ENCODE data around the gene NFX1. TPM values are rescaled to one million over a fixed set of nuclear protein-coding genes. Genes with fewer than 3 reads are reported as not detected.

The NFX1 gene
- total RNA-seq, 4 donors from 2014 or later = 44.7 to 65.3 (median 49.8) TPM

DNA sequence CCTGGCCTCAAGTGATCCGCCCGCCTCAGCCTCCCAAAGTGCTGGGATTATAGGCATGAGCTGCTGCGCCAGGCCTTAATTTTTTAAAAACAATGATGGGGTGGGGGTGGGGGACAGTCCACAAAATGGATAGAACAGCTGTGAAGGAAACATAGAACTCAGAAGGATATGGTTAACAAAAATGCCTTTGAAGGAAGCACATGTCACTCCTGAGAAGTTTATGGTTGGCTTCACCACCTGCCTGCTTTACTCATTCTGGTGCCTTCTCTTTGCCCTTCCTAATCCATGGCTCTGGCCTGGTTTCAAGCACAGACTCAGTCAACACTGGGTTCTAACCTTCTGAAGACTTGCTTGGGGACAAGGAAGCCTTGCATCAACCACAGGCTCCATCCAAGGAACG, 36.1 kb upstream of the NFX1 start:
- no peak overlapping the region for H3K27ac ChIP-seq
- H3K36me3 ChIP-seq = peaks cover 54 to 60% of the 10 kb centered on the region in 2 donors
- no peaks in the 10 kb centered on the region for H3K4me1 ChIP-seq
- intact Hi-C loops (cut with DNase I) = no loop called here
- no peaks in the 10 kb centered on the region for H3K9me3 ChIP-seq
- 96 to 97% methylated on average over 4 of the region's 4 CpGs for WGBS, 2 donors
- no peak overlapping the region for H3K4me3 ChIP-seq (replicated peaks in 1 of 3)
- DNase-seq = no peak
- no peaks in the 10 kb centered on the region for H3K27me3 ChIP-seq
- no peak for TF ChIP-seq POLR2A (IDR thresholded peaks at IDR 0.05)
- TF ChIP-seq, protein P1, sequence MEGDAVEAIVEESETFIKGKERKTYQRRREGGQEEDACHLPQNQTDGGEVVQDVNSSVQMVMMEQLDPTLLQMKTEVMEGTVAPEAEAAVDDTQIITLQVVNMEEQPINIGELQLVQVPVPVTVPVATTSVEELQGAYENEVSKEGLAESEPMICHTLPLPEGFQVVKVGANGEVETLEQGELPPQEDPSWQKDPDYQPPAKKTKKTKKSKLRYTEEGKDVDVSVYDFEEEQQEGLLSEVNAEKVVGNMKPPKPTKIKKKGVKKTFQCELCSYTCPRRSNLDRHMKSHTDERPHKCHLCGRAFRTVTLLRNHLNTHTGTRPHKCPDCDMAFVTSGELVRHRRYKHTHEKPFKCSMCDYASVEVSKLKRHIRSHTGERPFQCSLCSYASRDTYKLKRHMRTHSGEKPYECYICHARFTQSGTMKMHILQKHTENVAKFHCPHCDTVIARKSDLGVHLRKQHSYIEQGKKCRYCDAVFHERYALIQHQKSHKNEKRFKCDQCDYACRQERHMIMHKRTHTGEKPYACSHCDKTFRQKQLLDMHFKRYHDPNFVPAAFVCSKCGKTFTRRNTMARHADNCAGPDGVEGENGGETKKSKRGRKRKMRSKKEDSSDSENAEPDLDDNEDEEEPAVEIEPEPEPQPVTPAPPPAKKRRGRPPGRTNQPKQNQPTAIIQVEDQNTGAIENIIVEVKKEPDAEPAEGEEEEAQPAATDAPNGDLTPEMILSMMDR (IDR thresholded peaks at IDR 0.05) = no peak

DNA sequence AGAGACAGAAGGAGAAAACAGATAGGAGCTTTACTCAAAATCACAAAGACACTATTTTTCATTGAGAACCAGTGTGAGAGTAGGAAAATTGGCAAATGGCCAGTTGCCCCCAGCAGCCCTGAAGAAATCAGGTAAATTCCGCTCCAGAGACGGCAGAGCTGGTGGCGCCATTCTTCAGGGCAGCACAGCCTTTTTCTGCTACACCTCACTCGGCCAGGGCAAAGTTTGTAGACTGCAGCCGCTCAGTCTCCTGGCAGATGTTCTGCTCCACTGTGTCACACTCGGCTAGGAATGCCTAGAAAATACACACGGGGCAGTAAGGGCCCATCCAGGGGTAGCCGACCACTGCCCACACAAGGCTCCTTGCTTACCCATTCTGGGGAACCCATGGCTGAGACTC, 35.3 kb upstream of the NFX1 start:
- H3K9me3 ChIP-seq = no peaks in the 10 kb centered on the region
- no peak for TF ChIP-seq POLR2A (IDR thresholded peaks at IDR 0.05)
- TF ChIP-seq, protein P1 (IDR thresholded peaks at IDR 0.05) = no peak
- WGBS, 2 donors = 88 to 90% methylated on average over 8 of the region's 8 CpGs
- H3K36me3 ChIP-seq = peaks cover 61 to 68% of the 10 kb centered on the region in 2 donors
- H3K27me3 ChIP-seq = no peaks in the 10 kb centered on the region
- no peak overlapping the region for H3K27ac ChIP-seq
- intact Hi-C loops (cut with DNase I) = no loop called here
- H3K4me1 ChIP-seq = no peaks in the 10 kb centered on the region
- no peak for DNase-seq
- H3K4me3 ChIP-seq (replicated peaks in 1 of 3) = no peak overlapping the region

GRCh38 chr9:33255471-33255870, 34.8 kb upstream of the NFX1 start:
- Histone ChIP-seq H3K9me3 (no peaks in the 10 kb centered on the region), H3K4me1 (no peaks in the 10 kb centered on the region), H3K36me3 (peaks cover 66 to 71% of the 10 kb centered on the region in 2 donors), H3K4me3 (replicated peaks in 1 of 3) (no peak overlapping the region), H3K27me3 (no peaks in the 10 kb centered on the region), H3K27ac (no peak overlapping the region)
- TF ChIP-seq, protein P1 (IDR thresholded peaks at IDR 0.05) = no peak
- no peak for TF ChIP-seq POLR2A (IDR thresholded peaks at IDR 0.05)
- intact Hi-C loops (cut with DNase I) = no loop called here
- 92 to 94% methylated on average over 4 of the region's 4 CpGs for WGBS, 2 donors
- no peak for DNase-seq

GRCh38 chr9:33256236-33256635, 34.1 kb upstream of the NFX1 start:
- H3K9me3 ChIP-seq = no peaks in the 10 kb centered on the region
- intact Hi-C loops (cut with DNase I) = no loop called here
- no peak overlapping the region for H3K27ac ChIP-seq
- no peak overlapping the region for H3K4me3 ChIP-seq (replicated peaks in 1 of 3)
- H3K27me3 ChIP-seq = no peaks in the 10 kb centered on the region
- peaks cover 73 to 79% of the 10 kb centered on the region in 2 donors for H3K36me3 ChIP-seq
- no peak for DNase-seq
- TF ChIP-seq POLR2A (IDR thresholded peaks at IDR 0.05) = no peak
- TF ChIP-seq, protein P1 (IDR thresholded peaks at IDR 0.05) = no peak
- WGBS, 2 donors = 92 to 94% methylated on average over 2 of the region's 2 CpGs
- H3K4me1 ChIP-seq = no peaks in the 10 kb centered on the region

GRCh38 chr9:33257276-33257675, 33.0 kb upstream of the NFX1 start:
- Histone ChIP-seq H3K4me1 (no peaks in the 10 kb centered on the region), H3K4me3 (replicated peaks in 1 of 3) (no peak overlapping the region), H3K36me3 (peaks cover 81 to 82% of the 10 kb centered on the region in 2 donors), H3K27me3 (no peaks in the 10 kb centered on the region), H3K9me3 (no peaks in the 10 kb centered on the region), H3K27ac (no peak overlapping the region)
- 93 to 97% methylated on average over 4 of the region's 4 CpGs for WGBS, 2 donors
- intact Hi-C loops (cut with DNase I) = no loop called here
- DNase-seq = no peak
- TF ChIP-seq, protein P1 (IDR thresholded peaks at IDR 0.05) = no peak
- TF ChIP-seq POLR2A (IDR thresholded peaks at IDR 0.05) = no peak

Data from thyroid gland (tissue), 4 donors.